Left lung (tissue), 10 donors: Measurements from ENCODE around the gene ELAVL4. TPM values are rescaled to one million over a fixed set of nuclear protein-coding genes. Genes with fewer than 3 reads are reported as not detected.

ENCODE experiments used
- ATAC-seq: fragments of 200-7000 bp; cut with Tn5 transposase; one replicate; pipeline ENCODE4 v1.9.1; 2020; ENCODE audit warnings: moderate library complexity
- DNase-seq, 4 donors: peaks; one replicate each; pipeline ENCODE4 v3.0.0-alpha.2; 2013 to 2020
- H3K27ac ChIP-seq, 2 donors: fragments of 200-600 bp; sonication (generic) in 1 of 2; one replicate each; pipeline versions ENCODE4 v1.5.0 to v1.8.0; 2020 to 2021
- H3K27me3 ChIP-seq, 2 donors: fragments of 200-600 bp; sonication (generic) in 1 of 2; one replicate each; pipeline versions ENCODE4 v1.5.0 to v1.8.0; 2020 to 2021
- H3K36me3 ChIP-seq, 2 donors: fragments of 200-600 bp; sonication (generic) in 1 of 2; one replicate each; pipeline versions ENCODE4 v1.5.0 to v1.8.0; 2020 to 2021
- H3K4me1 ChIP-seq, 2 donors: fragments of 200-600 bp; one replicate each; pipeline ENCODE4 v1.8.0; 2021
- H3K4me3 ChIP-seq, 2 donors: fragments of 200-600 bp; sonication (generic) in 1 of 2; one replicate each; pipeline versions ENCODE4 v1.5.0 to v1.8.0; 2020 to 2021; ENCODE audit warnings: mild to moderate bottlenecking in 1 of 2
- H3K9me3 ChIP-seq, 2 donors: fragments of 200-600 bp; sonication (generic) in 1 of 2; one replicate each; pipeline versions ENCODE4 v1.5.0 to v1.8.0; 2020 to 2021
- CTCF ChIP-seq, 2 donors: fragments of 200-600 bp; sonication (generic) in 1 of 2; IDR thresholded peaks; one replicate each; pipeline versions ENCODE4 v1.5.0 to v1.8.0; 2021; ENCODE audit warnings: antibody characterized with exemption in 2 of 2
- intact Hi-C, 2 donors: fragments of 100-400 bp; cut with DNase I; formaldehyde crosslinking; loops; one replicate each; pipeline versions ENCODE4 v1.11.2 to v1.14.2; 2022
- polyA plus RNA-seq, 6 donors: library from polyadenylated mRNA; unstranded; fragments of 120-200 nt; gene quantifications; one replicate each; pipeline ENCODE4 v1.2.1, GENCODE V29; 2013; ENCODE audit not compliant: insufficient read length in 6 of 6
- total RNA-seq, 2 donors: library from RNA; stranded (reverse); fragmentation: NEBNext Ultra II Directional; extraction: Animal tissue kit (Norgen Biotek cat#: 25700); gene quantifications; one replicate each; pipeline ENCODE4 v1.2.1, GENCODE V29; 2021
- donor health status: DM: no; HTN: yes; CAD: no.
- donor health status: DM: no; HTN: no; CAD: no.

ELAVL4 gene
- total and polyA plus RNA-seq, 8 donors = 0.41 to 1.3 (median 0.86) TPM; not detected in 2

- DNase-seq (no peak), ATAC-seq (no peak)
- Histone ChIP-seq H3K4me1 (no peaks in the 10 kb centered on the region), H3K4me3 (no peak overlapping the region), H3K36me3 (no peaks in the 10 kb centered on the region), H3K27me3 (peaks cover 0 to 8% of the 10 kb centered on the region in 2 donors), H3K27ac (no peak overlapping the region), H3K9me3 (no peaks in the 10 kb centered on the region)
- intact Hi-C loops = no loop called here
- TF ChIP-seq CTCF (IDR thresholded peaks at IDR 0.05) = no peak
These were observed 23.7 kb downstream of the ELAVL4 start for GRCh38 chr1:50132347-50132894.

DNA sequence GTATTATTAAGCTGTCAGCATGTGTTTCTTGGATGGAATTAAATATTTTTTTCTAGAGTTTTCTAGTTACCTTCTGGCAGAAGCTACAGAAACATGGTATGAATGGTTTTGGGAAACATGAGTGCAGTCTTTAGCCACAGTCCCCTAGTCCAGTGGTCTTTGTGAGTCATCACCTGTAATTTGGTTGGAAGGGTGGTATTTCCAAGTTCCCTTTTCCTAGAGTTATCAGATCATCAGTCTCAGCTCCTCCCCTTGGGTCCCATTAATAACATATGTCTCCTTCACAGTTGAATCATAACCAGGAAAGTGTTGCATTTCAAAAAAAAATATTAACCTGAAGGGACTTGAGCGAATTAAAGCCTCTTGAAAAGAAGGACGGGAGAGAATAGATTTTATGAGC, 27.0 kb downstream of the ELAVL4 start:
- H3K4me3 ChIP-seq = no peak overlapping the region
- H3K27me3 ChIP-seq = peaks cover 0 to 8% of the 10 kb centered on the region in 2 donors
- H3K36me3 ChIP-seq = no peaks in the 10 kb centered on the region
- intact Hi-C loops = no loop called here
- TF ChIP-seq CTCF (IDR thresholded peaks at IDR 0.05) = no peak
- ATAC-seq = no peak
- no peaks in the 10 kb centered on the region for H3K4me1 ChIP-seq
- H3K27ac ChIP-seq = no peak overlapping the region
- no peak for DNase-seq
- no peaks in the 10 kb centered on the region for H3K9me3 ChIP-seq

DNA sequence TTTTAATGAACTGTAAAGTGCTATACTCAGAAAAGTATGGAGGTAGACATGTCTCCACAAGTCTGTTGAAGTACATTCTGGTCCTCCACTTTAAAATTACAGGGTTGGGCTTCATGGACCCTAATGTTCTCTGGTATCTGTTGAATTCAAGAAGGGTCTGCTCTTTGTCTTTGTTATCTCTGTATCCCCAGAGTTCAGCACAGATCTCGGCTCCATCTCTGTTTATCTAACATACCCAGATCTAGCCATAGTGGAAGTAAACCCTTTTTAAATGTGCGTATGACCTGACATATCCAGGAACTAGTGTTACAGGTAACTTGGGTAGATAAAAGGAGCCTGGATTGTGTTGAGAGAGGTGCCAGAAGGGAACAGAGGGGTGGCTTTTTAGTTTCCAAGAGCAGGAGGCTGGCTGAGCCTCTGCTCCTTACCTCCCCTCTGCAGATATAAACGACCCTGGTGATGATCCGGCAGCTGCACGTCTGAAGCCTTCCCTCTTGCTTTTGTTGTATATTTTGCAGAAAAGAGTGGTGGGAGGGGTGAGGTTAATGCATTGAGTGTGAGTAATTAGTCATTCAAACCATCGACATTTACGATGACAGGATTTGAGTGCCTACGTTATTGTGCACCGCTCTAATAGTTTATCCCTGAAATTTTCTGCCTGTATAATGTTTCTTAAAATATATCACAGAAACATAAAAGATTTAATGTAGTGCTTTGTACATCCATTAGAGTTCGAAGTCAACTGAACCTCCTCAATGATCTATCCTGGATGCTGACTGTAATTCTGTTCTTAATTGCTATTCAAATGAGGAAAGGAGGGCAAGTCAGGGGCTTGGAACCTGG, 30.8 kb downstream of the ELAVL4 start:
- no peak for TF ChIP-seq CTCF (IDR thresholded peaks at IDR 0.05)
- intact Hi-C loops = no loop called here
- no peak for DNase-seq
- no peak for ATAC-seq
- Histone ChIP-seq H3K4me3 (no peak overlapping the region), H3K36me3 (no peaks in the 10 kb centered on the region), H3K9me3 (no peaks in the 10 kb centered on the region), H3K27ac (no peak overlapping the region), H3K27me3 (no peaks in the 10 kb centered on the region), H3K4me1 (no peaks in the 10 kb centered on the region)

DNA sequence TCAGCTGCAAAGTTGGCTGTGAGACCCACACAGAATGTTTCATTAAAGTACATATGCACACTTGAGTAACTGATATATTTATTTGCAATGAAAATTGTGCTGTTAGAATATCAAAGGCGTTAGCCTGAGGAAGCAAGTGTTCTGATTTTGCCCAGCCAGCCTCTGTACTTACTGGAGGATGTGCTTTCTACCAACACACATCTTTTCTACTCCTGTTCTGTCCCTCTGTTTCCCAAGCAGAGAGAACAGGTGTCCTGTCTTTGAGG, 31.4 kb downstream of the ELAVL4 start:
- Histone ChIP-seq H3K36me3 (no peaks in the 10 kb centered on the region), H3K4me3 (no peak overlapping the region), H3K27me3 (no peaks in the 10 kb centered on the region), H3K4me1 (no peaks in the 10 kb centered on the region), H3K27ac (no peak overlapping the region), H3K9me3 (no peaks in the 10 kb centered on the region)
- no peak for DNase-seq
- no peak for TF ChIP-seq CTCF (IDR thresholded peaks at IDR 0.05)
- intact Hi-C loops = no loop called here
- no peak for ATAC-seq

GRCh38 chr1:50147191-50147850, 38.6 kb downstream of the ELAVL4 start:
- Histone ChIP-seq H3K4me3 (no peak overlapping the region), H3K4me1 (no peaks in the 10 kb centered on the region), H3K27me3 (peaks cover 0 to 5% of the 10 kb centered on the region in 2 donors), H3K9me3 (no peaks in the 10 kb centered on the region), H3K27ac (no peak overlapping the region), H3K36me3 (no peaks in the 10 kb centered on the region)
- ATAC-seq = no peak
- DNase-seq = no peak
- intact Hi-C loops = no loop called here
- TF ChIP-seq CTCF (IDR thresholded peaks at IDR 0.05) = no peak
